Parathyroid adenoma (tissue), 2 donors: ENCODE data around the gene GALNT18.

Experiments used
- H2AFZ ChIP-seq: fragments of 300-600 bp; sonication (generic); one replicate; pipeline ENCODE4 v1.7.0; 2017; ENCODE audit warnings: antibody characterized with exemption, mild to moderate bottlenecking
- H3K27ac ChIP-seq: fragments of 300-600 bp; sonication (generic); one replicate; pipeline ENCODE4 v1.7.0; 2017
- H3K27me3 ChIP-seq: fragments of 300-600 bp; sonication (generic); one replicate; pipeline ENCODE4 v1.7.0; 2017; ENCODE audit warnings: low read length; ENCODE audit not compliant: control insufficient read depth, insufficient read depth
- H3K36me3 ChIP-seq: fragments of 300-600 bp; sonication (generic); one replicate; pipeline ENCODE4 v1.7.0; 2017; ENCODE audit warnings: low read length; ENCODE audit not compliant: control insufficient read depth, insufficient read depth
- H3K4me1 ChIP-seq: fragments of 300-600 bp; sonication (generic); one replicate; pipeline ENCODE4 v1.7.0; 2017; ENCODE audit warnings: control low read depth
- H3K4me2 ChIP-seq: fragments of 300-600 bp; sonication (generic); one replicate; pipeline ENCODE4 v1.7.0; 2017; ENCODE audit warnings: low read length
- H3K4me3 ChIP-seq: fragments of 300-600 bp; sonication (generic); one replicate; pipeline ENCODE4 v1.7.0; 2017; ENCODE audit warnings: low read depth, low read length
- H3K79me2 ChIP-seq: fragments of 300-600 bp; sonication (generic); one replicate; pipeline ENCODE4 v1.7.0; 2017; ENCODE audit warnings: control low read depth
- H3K9ac ChIP-seq: fragments of 300-600 bp; sonication (generic); one replicate; pipeline ENCODE4 v1.7.0; 2017; ENCODE audit warnings: mild to moderate bottlenecking
- H3K9me3 ChIP-seq: fragments of 300-600 bp; sonication (generic); one replicate; pipeline ENCODE4 v1.7.0; 2017; ENCODE audit warnings: low read length; ENCODE audit not compliant: control insufficient read depth
- TF ChIP-seq, protein P1 (sequence below): fragments of 300-600 bp; sonication (generic); IDR thresholded peaks from one replicate; pipeline ENCODE4 v1.7.0; 2017; ENCODE audit warnings: antibody characterized with exemption, mild to moderate bottlenecking
- donor health status: primary hyperparathyroidism.

GALNT18 gene

DNA sequence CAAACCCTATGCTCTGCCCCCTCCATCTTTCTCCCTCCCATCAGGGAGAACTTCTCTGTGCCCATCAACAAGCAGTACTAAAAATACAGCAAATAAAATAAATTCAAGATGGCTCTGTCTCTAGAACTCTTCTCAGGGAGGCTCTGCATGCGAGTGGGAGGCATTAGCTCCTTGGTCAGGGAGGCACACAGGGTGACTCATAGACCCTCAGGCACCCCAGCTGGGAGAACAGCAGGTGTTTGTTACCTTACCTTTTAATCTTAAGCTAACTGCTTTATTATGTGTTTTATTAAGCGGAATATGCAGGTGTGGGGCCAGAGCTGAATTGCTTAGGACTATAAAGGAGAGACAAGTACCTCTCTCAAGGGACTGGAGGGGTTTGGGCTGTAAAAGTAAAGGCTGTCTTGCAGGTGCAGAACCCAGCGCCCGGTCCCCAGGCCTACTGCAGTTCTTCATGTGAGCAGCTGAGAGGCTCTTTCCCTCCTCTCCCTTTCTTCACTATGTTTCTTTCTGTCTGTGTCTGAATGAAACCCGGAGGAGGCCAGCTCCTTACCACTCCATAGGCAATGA, 289.6 kb downstream of the GALNT18 start:
- Histone ChIP-seq H3K9me3 (no peaks in the 10 kb centered on the region), H3K9ac (no peak overlapping the region), H3K4me2 (no peak overlapping the region), H3K27me3 (no peaks in the 10 kb centered on the region), H3K4me3 (no peak overlapping the region), H3K4me1 (no peaks in the 10 kb centered on the region), H3K79me2 (no peaks in the 10 kb centered on the region), H3K36me3 (no peaks in the 10 kb centered on the region), H3K27ac (no peak overlapping the region), H2AFZ (no peak overlapping the region)
- TF ChIP-seq, protein P1, sequence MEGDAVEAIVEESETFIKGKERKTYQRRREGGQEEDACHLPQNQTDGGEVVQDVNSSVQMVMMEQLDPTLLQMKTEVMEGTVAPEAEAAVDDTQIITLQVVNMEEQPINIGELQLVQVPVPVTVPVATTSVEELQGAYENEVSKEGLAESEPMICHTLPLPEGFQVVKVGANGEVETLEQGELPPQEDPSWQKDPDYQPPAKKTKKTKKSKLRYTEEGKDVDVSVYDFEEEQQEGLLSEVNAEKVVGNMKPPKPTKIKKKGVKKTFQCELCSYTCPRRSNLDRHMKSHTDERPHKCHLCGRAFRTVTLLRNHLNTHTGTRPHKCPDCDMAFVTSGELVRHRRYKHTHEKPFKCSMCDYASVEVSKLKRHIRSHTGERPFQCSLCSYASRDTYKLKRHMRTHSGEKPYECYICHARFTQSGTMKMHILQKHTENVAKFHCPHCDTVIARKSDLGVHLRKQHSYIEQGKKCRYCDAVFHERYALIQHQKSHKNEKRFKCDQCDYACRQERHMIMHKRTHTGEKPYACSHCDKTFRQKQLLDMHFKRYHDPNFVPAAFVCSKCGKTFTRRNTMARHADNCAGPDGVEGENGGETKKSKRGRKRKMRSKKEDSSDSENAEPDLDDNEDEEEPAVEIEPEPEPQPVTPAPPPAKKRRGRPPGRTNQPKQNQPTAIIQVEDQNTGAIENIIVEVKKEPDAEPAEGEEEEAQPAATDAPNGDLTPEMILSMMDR, result no peak

DNA sequence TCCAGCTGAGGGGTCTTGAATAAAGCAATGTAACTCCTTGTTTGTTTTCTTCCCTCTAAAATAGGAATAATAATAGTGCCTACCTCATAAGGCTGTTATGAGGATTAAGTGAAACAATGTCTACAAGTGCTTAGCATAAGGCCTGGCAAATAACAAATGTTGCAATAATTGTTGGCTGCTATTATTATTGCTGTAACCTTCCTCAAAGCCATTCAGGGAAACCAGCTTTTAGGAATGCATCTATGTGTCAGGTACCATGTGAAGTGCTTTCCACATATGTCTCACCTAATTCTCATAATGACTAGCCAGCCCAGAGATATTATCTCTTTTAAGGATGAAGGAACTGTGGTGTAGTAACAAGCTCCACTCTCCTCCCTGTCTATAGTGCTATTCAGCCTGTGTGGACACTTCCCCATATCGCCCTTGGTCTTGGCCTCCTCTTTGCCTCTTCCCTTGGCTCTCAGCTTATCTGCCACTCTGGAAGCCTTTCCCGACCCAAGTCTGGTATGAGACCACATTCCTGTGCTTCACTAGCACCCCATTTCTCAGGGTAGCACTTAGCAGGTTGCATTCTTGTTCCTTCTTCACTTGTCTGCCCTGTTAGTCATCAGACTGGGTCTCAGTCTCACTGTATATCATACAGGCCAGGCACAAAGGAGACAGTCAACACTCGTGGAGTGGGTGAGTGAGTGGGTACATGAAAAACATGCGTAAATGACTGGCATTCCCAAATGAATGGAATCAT, 292.6 kb downstream of the GALNT18 start:
- Histone ChIP-seq H2AFZ (no peak overlapping the region), H3K4me3 (no peak overlapping the region), H3K9me3 (no peaks in the 10 kb centered on the region), H3K27ac (no peak overlapping the region), H3K4me2 (no peak overlapping the region), H3K27me3 (no peaks in the 10 kb centered on the region), H3K36me3 (no peaks in the 10 kb centered on the region), H3K9ac (no peak overlapping the region), H3K79me2 (no peaks in the 10 kb centered on the region), H3K4me1 (no peaks in the 10 kb centered on the region)
- TF ChIP-seq, protein P1, result no peak

DNA sequence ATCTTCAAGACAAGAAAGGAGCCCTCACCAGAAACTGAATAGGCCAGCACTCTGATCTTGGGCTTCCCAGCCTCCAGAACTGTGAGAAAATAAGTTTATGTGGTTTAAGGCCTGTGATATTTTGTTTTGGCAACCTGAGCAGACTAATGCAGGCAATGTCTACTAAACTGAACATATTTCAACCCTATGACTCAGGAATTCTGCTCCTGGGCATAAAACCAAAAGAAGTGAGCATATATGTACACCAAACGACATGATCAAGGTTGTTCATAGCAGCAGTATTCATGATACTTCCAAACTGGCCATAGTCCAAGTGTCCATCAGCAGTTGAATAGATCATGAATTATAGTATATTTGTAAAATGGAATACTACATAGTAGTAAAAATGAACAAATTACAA, 297.7 kb downstream of the GALNT18 start:
- H3K27me3 ChIP-seq, result no peaks in the 10 kb centered on the region
- H3K27ac ChIP-seq, result no peak overlapping the region
- no peak overlapping the region for H3K4me2 ChIP-seq
- H3K79me2 ChIP-seq, result no peaks in the 10 kb centered on the region
- TF ChIP-seq, protein P1, result no peak
- no peaks in the 10 kb centered on the region for H3K9me3 ChIP-seq
- no peak overlapping the region for H3K9ac ChIP-seq
- no peak overlapping the region for H2AFZ ChIP-seq
- no peak overlapping the region for H3K4me3 ChIP-seq
- H3K36me3 ChIP-seq, result no peaks in the 10 kb centered on the region
- H3K4me1 ChIP-seq, result no peaks in the 10 kb centered on the region

DNA sequence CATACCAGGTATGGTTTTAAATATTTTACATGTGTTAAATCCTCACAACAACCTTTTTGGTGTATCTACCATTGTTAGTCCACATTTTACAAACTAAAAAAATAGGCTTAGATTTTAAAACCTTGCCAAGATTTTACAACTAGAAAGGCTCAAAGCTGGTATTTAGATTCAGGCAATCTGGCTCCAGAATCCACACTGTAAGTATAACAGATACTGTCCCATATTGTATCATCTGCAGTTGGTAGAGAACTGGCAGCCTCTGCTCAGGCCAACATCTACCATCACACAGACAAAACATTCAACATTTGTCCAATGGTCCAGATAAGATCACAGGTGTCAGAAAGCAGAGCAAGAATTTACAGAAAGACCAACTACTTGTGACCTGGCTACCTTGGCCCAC, 299.7 kb downstream of the GALNT18 start:
- Histone ChIP-seq H3K36me3 (no peaks in the 10 kb centered on the region), H3K4me3 (no peak overlapping the region), H3K27ac (no peak overlapping the region), H3K4me2 (no peak overlapping the region), H3K79me2 (no peaks in the 10 kb centered on the region), H3K4me1 (no peaks in the 10 kb centered on the region), H3K9ac (no peak overlapping the region), H2AFZ (no peak overlapping the region), H3K27me3 (no peaks in the 10 kb centered on the region), H3K9me3 (no peaks in the 10 kb centered on the region)
- TF ChIP-seq, protein P1, result no peak

DNA sequence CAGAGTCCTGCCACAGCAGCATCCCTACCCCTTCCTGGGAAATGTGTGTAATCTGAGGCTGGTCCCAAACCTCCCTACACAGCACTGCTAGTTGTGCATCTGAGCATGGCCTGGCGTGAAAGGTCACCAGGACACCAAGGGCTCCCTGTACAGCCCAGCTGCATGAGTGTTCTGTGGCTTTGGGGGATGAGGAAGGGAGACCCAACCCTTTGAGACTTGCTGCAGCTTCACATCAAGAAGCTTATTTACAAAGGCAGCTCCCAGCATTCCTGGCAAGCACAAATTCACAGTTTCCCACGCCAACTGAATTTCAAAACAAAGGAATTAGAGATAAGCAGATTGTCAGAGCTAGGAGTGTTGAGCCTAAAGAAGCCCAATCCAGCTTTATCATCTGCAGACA, 301.0 kb downstream of the GALNT18 start:
- H2AFZ ChIP-seq, result no peak overlapping the region
- H3K4me3 ChIP-seq, result no peak overlapping the region
- no peaks in the 10 kb centered on the region for H3K27me3 ChIP-seq
- no peaks in the 10 kb centered on the region for H3K36me3 ChIP-seq
- TF ChIP-seq, protein P1, result no peak
- no peak overlapping the region for H3K27ac ChIP-seq
- no peaks in the 10 kb centered on the region for H3K4me1 ChIP-seq
- H3K4me2 ChIP-seq, result no peak overlapping the region
- H3K79me2 ChIP-seq, result no peaks in the 10 kb centered on the region
- no peak overlapping the region for H3K9ac ChIP-seq
- H3K9me3 ChIP-seq, result no peaks in the 10 kb centered on the region
